Hepatocyte (in vitro differentiated cells): ENCODE data around the gene SIDT2.

Experiments used
- CTCF ChIP-seq: fragments of 200-600 bp; sonication (generic); IDR thresholded peaks from 2 replicates; pipeline ENCODE4 v1.5.1; 2016; ENCODE audit warnings: antibody characterized with exemption, mild to moderate bottlenecking; ENCODE audit not compliant: poor library complexity
- EZH2 ChIP-seq: fragments of 200-600 bp; sonication (generic); IDR thresholded peaks from 2 replicates; pipeline ENCODE4 v1.6.1; 2016; ENCODE audit warnings: antibody characterized with exemption, mild to moderate bottlenecking, borderline replicate concordance

- no peak for TF ChIP-seq CTCF
- no peak for TF ChIP-seq EZH2
Observed at GRCh38 chr11:117230286-117230961, 51.9 kb downstream of the SIDT2 start.
